Measurements from ENCODE around the gene KCTD20.

KCTD20 gene

DNA sequence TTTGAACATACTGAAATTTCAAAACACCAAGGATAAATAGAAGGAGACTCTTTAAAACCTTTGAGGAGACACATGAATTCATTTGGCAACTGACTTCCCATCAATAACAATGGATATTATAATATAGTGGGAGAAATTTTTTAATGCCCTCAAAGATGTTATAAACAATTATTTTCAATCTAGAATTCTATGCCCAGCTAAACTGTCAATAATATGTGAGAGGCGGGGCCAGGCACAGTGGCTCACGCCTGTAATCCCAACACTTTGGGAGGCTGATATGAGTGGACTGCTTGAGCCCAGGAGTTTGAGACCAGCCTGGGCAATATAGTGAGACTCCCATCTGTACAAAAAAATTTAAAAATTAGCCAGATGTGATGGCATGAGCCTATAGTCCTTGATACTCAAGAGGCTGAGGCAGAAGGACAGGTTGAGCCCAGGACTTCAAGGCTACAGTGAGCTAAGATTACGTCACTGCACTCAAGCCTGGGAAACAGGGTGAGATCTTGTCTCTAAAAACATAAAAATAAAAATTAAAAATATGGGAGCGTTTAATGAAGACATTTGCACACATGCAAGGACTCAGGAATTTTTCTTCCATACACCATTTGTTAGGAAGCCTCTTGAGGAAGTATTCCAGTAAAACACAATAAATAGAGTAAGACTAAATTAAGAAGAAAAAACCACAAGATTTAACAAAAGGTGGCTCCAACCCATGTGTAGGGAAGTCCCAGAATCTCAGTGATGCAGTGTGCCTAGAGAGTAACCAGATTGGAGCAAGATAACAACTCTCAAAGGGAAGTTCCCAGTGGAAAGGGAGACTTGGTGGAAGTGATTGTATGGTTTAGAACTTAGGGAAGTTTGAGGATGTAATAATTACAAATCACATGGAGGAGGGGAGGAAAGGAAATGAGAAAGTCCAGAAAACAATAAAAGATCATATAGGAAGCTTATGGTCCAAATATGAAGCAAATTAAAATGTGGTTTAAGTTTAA is 29.0 kb upstream of the KCTD20 start:
- no peak for TF ChIP-seq SIN3A (IDR thresholded peaks at IDR 0.05; ENCODE audit: borderline replicate concordance, insufficient read depth, low read length)
- TF ChIP-seq TAF1 (IDR thresholded peaks at IDR 0.05; ENCODE audit: borderline replicate concordance, insufficient read depth, low read length): no peak
- TF ChIP-seq POLR2AphosphoS5 (IDR thresholded peaks at IDR 0.05; ENCODE audit: low read depth, low read length): no peak
- no peak for TF ChIP-seq FOXP2 (optimal IDR thresholded peaks at IDR 0.05; ENCODE audit: borderline replicate concordance, extremely low read depth, extremely low read length, insufficient read depth)
- TF ChIP-seq, protein P1, sequence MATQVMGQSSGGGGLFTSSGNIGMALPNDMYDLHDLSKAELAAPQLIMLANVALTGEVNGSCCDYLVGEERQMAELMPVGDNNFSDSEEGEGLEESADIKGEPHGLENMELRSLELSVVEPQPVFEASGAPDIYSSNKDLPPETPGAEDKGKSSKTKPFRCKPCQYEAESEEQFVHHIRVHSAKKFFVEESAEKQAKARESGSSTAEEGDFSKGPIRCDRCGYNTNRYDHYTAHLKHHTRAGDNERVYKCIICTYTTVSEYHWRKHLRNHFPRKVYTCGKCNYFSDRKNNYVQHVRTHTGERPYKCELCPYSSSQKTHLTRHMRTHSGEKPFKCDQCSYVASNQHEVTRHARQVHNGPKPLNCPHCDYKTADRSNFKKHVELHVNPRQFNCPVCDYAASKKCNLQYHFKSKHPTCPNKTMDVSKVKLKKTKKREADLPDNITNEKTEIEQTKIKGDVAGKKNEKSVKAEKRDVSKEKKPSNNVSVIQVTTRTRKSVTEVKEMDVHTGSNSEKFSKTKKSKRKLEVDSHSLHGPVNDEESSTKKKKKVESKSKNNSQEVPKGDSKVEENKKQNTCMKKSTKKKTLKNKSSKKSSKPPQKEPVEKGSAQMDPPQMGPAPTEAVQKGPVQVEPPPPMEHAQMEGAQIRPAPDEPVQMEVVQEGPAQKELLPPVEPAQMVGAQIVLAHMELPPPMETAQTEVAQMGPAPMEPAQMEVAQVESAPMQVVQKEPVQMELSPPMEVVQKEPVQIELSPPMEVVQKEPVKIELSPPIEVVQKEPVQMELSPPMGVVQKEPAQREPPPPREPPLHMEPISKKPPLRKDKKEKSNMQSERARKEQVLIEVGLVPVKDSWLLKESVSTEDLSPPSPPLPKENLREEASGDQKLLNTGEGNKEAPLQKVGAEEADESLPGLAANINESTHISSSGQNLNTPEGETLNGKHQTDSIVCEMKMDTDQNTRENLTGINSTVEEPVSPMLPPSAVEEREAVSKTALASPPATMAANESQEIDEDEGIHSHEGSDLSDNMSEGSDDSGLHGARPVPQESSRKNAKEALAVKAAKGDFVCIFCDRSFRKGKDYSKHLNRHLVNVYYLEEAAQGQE (IDR thresholded peaks at IDR 0.05; ENCODE audit: insufficient read depth in 1 of 2, low read depth in 2 of 2, low read length in 2 of 2): no peak

DNA sequence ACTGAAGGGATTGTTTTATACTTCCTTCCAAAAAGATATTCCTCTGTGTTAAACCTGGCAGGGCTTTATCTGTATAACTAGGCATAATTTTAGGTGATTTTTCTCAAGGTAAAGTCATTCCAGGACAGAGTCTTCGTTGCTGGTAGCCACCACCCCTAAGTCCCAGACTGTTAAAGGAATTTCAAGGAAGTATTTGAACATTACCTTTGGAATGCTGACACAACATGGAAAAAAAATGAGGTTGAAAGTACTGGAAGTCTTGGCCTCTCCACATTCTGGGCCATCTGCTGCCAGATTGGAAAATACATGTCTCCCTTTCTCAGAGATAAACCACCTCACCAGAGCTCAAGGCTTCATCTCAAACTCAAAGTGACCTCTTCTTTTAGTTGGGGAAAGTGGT is 28.3 kb upstream of the KCTD20 start:
- TF ChIP-seq SIN3A (IDR thresholded peaks at IDR 0.05; ENCODE audit: borderline replicate concordance, insufficient read depth, low read length) (no peak), FOXP2 (optimal IDR thresholded peaks at IDR 0.05; ENCODE audit: borderline replicate concordance, extremely low read depth, extremely low read length, insufficient read depth) (no peak), POLR2AphosphoS5 (IDR thresholded peaks at IDR 0.05; ENCODE audit: low read depth, low read length) (no peak)
- TF ChIP-seq, protein P1 (IDR thresholded peaks at IDR 0.05; ENCODE audit: insufficient read depth in 1 of 2, low read depth in 2 of 2, low read length in 2 of 2): no peak

DNA sequence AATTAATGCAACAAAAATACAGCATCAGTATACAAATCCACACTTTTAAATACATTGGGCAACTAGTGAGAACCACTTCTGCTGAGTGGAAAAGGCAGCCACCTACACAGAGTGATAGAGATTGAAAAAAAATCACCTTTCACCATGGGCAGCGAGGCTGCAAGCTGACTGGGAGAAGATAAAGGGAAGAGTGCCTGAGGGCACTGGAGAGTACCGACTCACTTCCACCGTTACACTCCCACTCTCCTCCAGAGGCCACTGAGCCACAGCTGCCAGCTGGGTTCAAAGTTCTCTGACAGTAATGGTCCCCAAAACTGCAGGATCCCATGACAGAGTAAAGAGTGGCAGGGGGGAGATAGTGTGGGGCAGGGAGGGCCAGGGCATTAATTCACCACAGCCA is 24.2 kb upstream of the KCTD20 start:
- TF ChIP-seq SIN3A (IDR thresholded peaks at IDR 0.05; ENCODE audit: borderline replicate concordance, insufficient read depth, low read length) (no peak), FOXP2 (optimal IDR thresholded peaks at IDR 0.05; ENCODE audit: borderline replicate concordance, extremely low read depth, extremely low read length, insufficient read depth) (no peak), POLR2AphosphoS5 (IDR thresholded peaks at IDR 0.05; ENCODE audit: low read depth, low read length) (no peak), TAF1 (IDR thresholded peaks at IDR 0.05; ENCODE audit: borderline replicate concordance, insufficient read depth, low read length) (no peak)
- TF ChIP-seq, protein P1 (IDR thresholded peaks at IDR 0.05; ENCODE audit: insufficient read depth in 1 of 2, low read depth in 2 of 2, low read length in 2 of 2): no peak

DNA sequence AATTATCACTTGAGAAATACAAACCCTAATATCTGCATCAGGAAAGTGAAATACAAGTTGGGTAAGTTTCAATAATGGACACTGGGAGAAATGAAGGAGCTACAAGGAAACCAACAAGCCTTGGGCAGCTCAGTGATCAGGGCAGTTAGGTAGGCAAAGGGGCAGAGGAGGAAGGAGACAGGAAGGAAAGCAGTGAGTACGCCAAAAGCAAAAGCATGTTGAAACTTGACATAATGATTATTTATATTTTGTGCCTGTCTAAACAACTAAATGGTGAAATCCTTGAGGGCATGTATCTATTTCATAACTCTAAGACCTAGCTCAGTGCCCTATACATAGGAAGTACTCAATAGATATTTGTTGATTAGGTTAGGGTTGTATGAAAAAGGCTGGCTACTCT is 23.5 kb upstream of the KCTD20 start:
- no peak for TF ChIP-seq FOXP2 (optimal IDR thresholded peaks at IDR 0.05; ENCODE audit: borderline replicate concordance, extremely low read depth, extremely low read length, insufficient read depth)
- TF ChIP-seq, protein P1 (IDR thresholded peaks at IDR 0.05; ENCODE audit: insufficient read depth in 1 of 2, low read depth in 2 of 2, low read length in 2 of 2): no peak
- TF ChIP-seq SIN3A (IDR thresholded peaks at IDR 0.05; ENCODE audit: borderline replicate concordance, insufficient read depth, low read length): no peak
- TF ChIP-seq POLR2AphosphoS5 (IDR thresholded peaks at IDR 0.05; ENCODE audit: low read depth, low read length): no peak
- TF ChIP-seq TAF1 (IDR thresholded peaks at IDR 0.05; ENCODE audit: borderline replicate concordance, insufficient read depth, low read length): no peak

Measured in PFSK-1 (cell line).